PC-3 (cell line): ENCODE data around the gene MAML3. TPM values are rescaled to one million over a fixed set of nuclear protein-coding genes. Genes with fewer than 3 reads are reported as not detected.

ENCODE experiments used
- ATAC-seq: fragments of 200-7000 bp; cut with Tn5 transposase; 2 replicates; pipeline ENCODE4 v1.9.1; 2020; ENCODE audit warnings: mild to moderate bottlenecking, moderate library complexity
- BruUV-seq: library from RNA; stranded (reverse); fragments of 400-500 nt; replicated peaks from 2 replicates; lab custom pipeline; 2021; lab: Mats Ljungman, UMichigan
- CTCF ChIA-PET: fragments of 300-600 bp; sonication (Branson Sonifier 250); formaldehyde crosslinking; loops from one replicate; lab custom pipeline; 2022; ENCODE audit warnings: antibody characterized with exemption; lab: Charles Lee
- POLR2A ChIA-PET: fragments of 300-600 bp; sonication (Branson Sonifier 250); formaldehyde crosslinking; loops from one replicate; lab custom pipeline; 2022; ENCODE audit warnings: antibody characterized with exemption; ENCODE audit not compliant: unreplicated experiment; lab: Charles Lee
- DNase-seq: peaks from one replicate; pipeline ENCODE4 v3.0.0-alpha.2; 2015
- H2AFZ ChIP-seq: fragments of 300-600 bp; sonication (generic); 2 replicates; pipeline ENCODE4 v1.6.0; 2016; ENCODE audit warnings: antibody characterized with exemption, low read length
- H3F3A ChIP-seq: fragments of 300-600 bp; sonication (generic); one replicate; pipeline ENCODE4 v1.6.0; 2017; ENCODE audit warnings: antibody characterized with exemption, low read length, control low read depth, mild to moderate bottlenecking; ENCODE audit not compliant: unreplicated experiment
- H3K27ac ChIP-seq: fragments of 300-600 bp; sonication (generic); 2 replicates; pipeline ENCODE4 v1.5.1; 2016; ENCODE audit warnings: mild to moderate bottlenecking, low read length
- H3K27me3 ChIP-seq: fragments of 300-600 bp; sonication (generic); 2 replicates; pipeline ENCODE4 v1.6.1; 2016; ENCODE audit warnings: low read length, mixed read lengths
- H3K36me3 ChIP-seq: fragments of 300-600 bp; sonication (generic); 2 replicates; pipeline ENCODE4 v1.6.1; 2016; ENCODE audit warnings: low read depth, mixed run types, low read length, mixed read lengths
- H3K4me1 ChIP-seq: fragments of 300-600 bp; sonication (generic); 2 replicates; pipeline ENCODE4 v1.5.1; 2016; ENCODE audit warnings: low read length; ENCODE audit not compliant: insufficient read depth
- H3K4me2 ChIP-seq: fragments of 300-600 bp; sonication (generic); 2 replicates; pipeline ENCODE4 v1.6.0; 2016; ENCODE audit warnings: low read length
- H3K4me3 ChIP-seq: fragments of 300-600 bp; sonication (generic); 2 replicates; pipeline ENCODE4 v1.5.1; 2016; ENCODE audit warnings: mild to moderate bottlenecking, low read length, mixed read lengths
- H3K79me2 ChIP-seq: fragments of 300-600 bp; sonication (generic); 2 replicates; pipeline ENCODE4 v1.6.1; 2017; ENCODE audit warnings: low read length, mixed read lengths
- H3K9ac ChIP-seq: fragments of 300-600 bp; sonication (generic); 2 replicates; pipeline ENCODE4 v1.6.0; 2016; ENCODE audit warnings: mild to moderate bottlenecking, low read length
- H3K9me2 ChIP-seq: fragments of 300-600 bp; sonication (generic); replicated peaks from 2 replicates; pipeline ENCODE4 v1.6.1; 2016; ENCODE audit warnings: mixed run types, low read length, mixed read lengths
- H3K9me3 ChIP-seq: fragments of 300-600 bp; sonication (generic); 2 replicates; pipeline ENCODE4 v1.6.1; 2016; ENCODE audit warnings: low read length, mixed read lengths
- H4K20me1 ChIP-seq: fragments of 300-600 bp; sonication (generic); 2 replicates; pipeline ENCODE4 v1.6.1; 2016; ENCODE audit warnings: low read length, mixed read lengths
- CTCF ChIP-seq: fragments of 300-600 bp; sonication (generic); conservative IDR thresholded peaks from 2 replicates; pipeline ENCODE4 v1.5.1; 2017; ENCODE audit warnings: antibody characterized with exemption, low read depth, mild to moderate bottlenecking, low read length
- EZH2 ChIP-seq: fragments of 300-600 bp; sonication (generic); IDR thresholded peaks from one replicate; pipeline ENCODE4 v1.6.1; 2017; ENCODE audit warnings: antibody characterized with exemption, mild to moderate bottlenecking, low read length; ENCODE audit not compliant: unreplicated experiment
- EZH2phosphoT487 ChIP-seq: fragments of 300-600 bp; sonication (generic); IDR thresholded peaks from 2 replicates; pipeline ENCODE4 v1.6.1; 2018; ENCODE audit warnings: mild to moderate bottlenecking, antibody characterized with exemption, low read length, borderline replicate concordance
- intact Hi-C: fragments of 100-400 bp; cut with micrococcal nuclease; formaldehyde crosslinking; loops from 2 replicates; pipeline ENCODE4 v1.9.0; 2023
- total RNA-seq: library from RNA; depleted of rRNA; stranded (reverse); fragments of >200 nt; gene quantifications from 2 replicates; pipeline ENCODE4 v1.2.3, GENCODE V29; 2014

Gene MAML3
- total RNA-seq, 1 experiment from 2014 or later = 4.3 TPM

GRCh38 chr4:139684351-139684750 lies 469.6 kb downstream of the MAML3 start:
- ChIA-PET POLR2A (no interaction called here), CTCF (interaction anchor here (1.6 kb wide), 1 partner anchor 27 kb away, joined by 5 read pairs; no protein-coding TSS in a partner anchor)
- Histone ChIP-seq H3K27ac (no peak overlapping the region), H3F3A (no peaks in the 10 kb centered on the region), H3K4me2 (no peak overlapping the region), H4K20me1 (no peaks in the 10 kb centered on the region), H3K36me3 (no peaks in the 10 kb centered on the region; the same call in 1 of the 2 replicates), H3K79me2 (no peaks in the 10 kb centered on the region), H3K4me1 (no peaks in the 10 kb centered on the region), H3K9ac (no peak overlapping the region), H2AFZ (no peak overlapping the region), H3K9me3 (no peaks in the 10 kb centered on the region), H3K27me3 (no peaks in the 10 kb centered on the region), H3K4me3 (no peak overlapping the region), H3K9me2 (no peaks in the 10 kb centered on the region)
- intact Hi-C loops = no loop called here
- ATAC-seq (no peak), DNase-seq (no peak)
- no TSS peak for BruUV-seq
- no peak for TF ChIP-seq EZH2phosphoT487
- no peak for TF ChIP-seq CTCF
- TF ChIP-seq EZH2 = no peak

GRCh38 chr4:139682741-139683151 lies 471.2 kb downstream of the MAML3 start:
- H4K20me1 ChIP-seq = no peaks in the 10 kb centered on the region
- ChIA-PET CTCF (interaction anchor here (0.6 kb wide), 1 partner anchor 26 kb away, joined by 3 read pairs; no protein-coding TSS in a partner anchor), POLR2A (no interaction called here)
- H3K79me2 ChIP-seq = no peaks in the 10 kb centered on the region
- no peak overlapping the region for H3K9ac ChIP-seq
- H3K4me2 ChIP-seq = no peak overlapping the region
- H3K36me3 ChIP-seq = no peaks in the 10 kb centered on the region; the same call in 1 of the 2 replicates
- no TSS peak for BruUV-seq
- ATAC-seq (no peak), DNase-seq (no peak)
- H3K4me3 ChIP-seq = no peak overlapping the region
- H3K27ac ChIP-seq = no peak overlapping the region
- no peaks in the 10 kb centered on the region for H3K9me2 ChIP-seq
- H2AFZ ChIP-seq = no peak overlapping the region
- no peaks in the 10 kb centered on the region for H3K4me1 ChIP-seq
- TF ChIP-seq CTCF (no peak), EZH2phosphoT487 (no peak), EZH2 (no peak)
- no peaks in the 10 kb centered on the region for H3F3A ChIP-seq
- H3K27me3 ChIP-seq = no peaks in the 10 kb centered on the region
- no peaks in the 10 kb centered on the region for H3K9me3 ChIP-seq
- intact Hi-C loops = no loop called here

GRCh38 chr4:139682309-139682708 lies 471.7 kb downstream of the MAML3 start:
- TF ChIP-seq CTCF (no peak), EZH2 (no peak), EZH2phosphoT487 (no peak)
- H3K4me1 ChIP-seq = no peaks in the 10 kb centered on the region
- no peaks in the 10 kb centered on the region for H3K27me3 ChIP-seq
- DNase-seq (no peak), ATAC-seq (no peak)
- ChIA-PET CTCF (interaction anchor here (0.6 kb wide), 1 partner anchor 25 kb away, joined by 3 read pairs; no protein-coding TSS in a partner anchor), POLR2A (no interaction called here)
- no peaks in the 10 kb centered on the region for H3K79me2 ChIP-seq
- no peak overlapping the region for H3K4me2 ChIP-seq
- no peaks in the 10 kb centered on the region for H3F3A ChIP-seq
- intact Hi-C loops = no loop called here
- no TSS peak for BruUV-seq
- no peaks in the 10 kb centered on the region for H3K9me2 ChIP-seq
- H3K27ac ChIP-seq = no peak overlapping the region
- H4K20me1 ChIP-seq = no peaks in the 10 kb centered on the region
- H3K9me3 ChIP-seq = no peaks in the 10 kb centered on the region
- H3K36me3 ChIP-seq = no peaks in the 10 kb centered on the region; the same call in 1 of the 2 replicates
- no peak overlapping the region for H3K9ac ChIP-seq
- H2AFZ ChIP-seq = no peak overlapping the region
- no peak overlapping the region for H3K4me3 ChIP-seq
